ENCODE data around the gene TENM4. TPM values are rescaled to one million over a fixed set of nuclear protein-coding genes. Genes with fewer than 3 reads are reported as not detected.

Gene TENM4
- total and polyA plus RNA-seq, 2 of the 13 experiments (the other 11 are each of a cell fraction or from before 2014, with no cell fraction given), result not detected

GRCh38 chr11:79042824-79043223, 398.0 kb downstream of the TENM4 start:
- H2AFZ ChIP-seq (ENCODE audit: low read length), result no peak overlapping the region
- H4K20me1 ChIP-seq (ENCODE audit: insufficient read depth, low read length), result no peaks in the 10 kb centered on the region
- intact Hi-C loops (cut with micrococcal nuclease; ENCODE audit: unreplicated experiment), result no loop called here
- in situ Hi-C loops (cut with HindIII; ENCODE audit: extremely low pct_ligation_motif_present, low pct_unique_long_range_greater_than_20kb), result no loop called here
- DNase-seq (ENCODE audit: low spot score) (no peak), FAIRE-seq (no peak), ATAC-seq (no peak)
- CTCF ChIA-PET (ENCODE audit: low intra/inter-chr PET ratio, low total read pairs), result no interaction called here
- H3K4me1 ChIP-seq (ENCODE audit: insufficient read depth, low read length), result peaks cover 8% of the 10 kb centered on the region; the same call in 1 of the 2 replicates
- WGBS (ENCODE audit: low lambda C conversion rate), result 55% methylated on average over 2 of the region's 2 CpGs
- POLR2A ChIA-PET, result no interaction called here
- H3K36me3 ChIP-seq (replicated peaks in 1 of 2; ENCODE audit: control insufficient read depth in 1 of 2, insufficient read depth in 2 of 2, low read length in 2 of 2), result no peaks in the 10 kb centered on the region
- H3K9me3 ChIP-seq (ENCODE audit: low read length), result no peaks in the 10 kb centered on the region
- no peaks in the 10 kb centered on the region for H3K79me2 ChIP-seq (ENCODE audit: insufficient read depth, low read length)
- peaks cover 0 to 1% of the 10 kb centered on the region in 2 experiments; a peak in 1 of 5 replicates for H3K27me3 ChIP-seq (ENCODE audit: control insufficient read depth in 1 of 2, insufficient read depth in 2 of 2, low read length in 2 of 2)
- no peak overlapping the region for H3K27ac ChIP-seq (ENCODE audit: extremely low read length, insufficient read depth, low read length)
- no peak overlapping the region for H3K4me2 ChIP-seq (ENCODE audit: low read depth, low read length)
- H3K9ac ChIP-seq (ENCODE audit: insufficient read depth, low read depth, low read length), result no peak overlapping the region
- no TSS peak for BruUV-seq (replicated peaks)
- no peak overlapping the region for H3K4me3 ChIP-seq (replicated peaks in 1 of 3; ENCODE audit: insufficient read depth in 1 of 3, low read depth in 2 of 3, low read length in 3 of 3)
- TF ChIP-seq, protein P1, sequence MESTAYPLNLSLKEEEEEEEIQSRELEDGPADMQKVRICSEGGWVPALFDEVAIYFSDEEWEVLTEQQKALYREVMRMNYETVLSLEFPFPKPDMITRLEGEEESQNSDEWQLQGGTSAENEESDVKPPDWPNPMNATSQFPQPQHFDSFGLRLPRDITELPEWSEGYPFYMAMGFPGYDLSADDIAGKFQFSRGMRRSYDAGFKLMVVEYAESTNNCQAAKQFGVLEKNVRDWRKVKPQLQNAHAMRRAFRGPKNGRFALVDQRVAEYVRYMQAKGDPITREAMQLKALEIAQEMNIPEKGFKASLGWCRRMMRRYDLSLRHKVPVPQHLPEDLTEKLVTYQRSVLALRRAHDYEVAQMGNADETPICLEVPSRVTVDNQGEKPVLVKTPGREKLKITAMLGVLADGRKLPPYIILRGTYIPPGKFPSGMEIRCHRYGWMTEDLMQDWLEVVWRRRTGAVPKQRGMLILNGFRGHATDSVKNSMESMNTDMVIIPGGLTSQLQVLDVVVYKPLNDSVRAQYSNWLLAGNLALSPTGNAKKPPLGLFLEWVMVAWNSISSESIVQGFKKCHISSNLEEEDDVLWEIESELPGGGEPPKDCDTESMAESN (CRISPR knock-in tag; conservative IDR thresholded peaks at IDR 0.05), result no peak
- TF ChIP-seq ZFY (CRISPR knock-in tag; IDR thresholded peaks at IDR 0.05), result no peak
- TF ChIP-seq ZNF329 (CRISPR knock-in tag; IDR thresholded peaks at IDR 0.05; ENCODE audit: low read depth), result no peak
- no peak for TF ChIP-seq CBX1 (IDR thresholded peaks at IDR 0.05; ENCODE audit: low read depth)
- no peak for TF ChIP-seq MZF1 (CRISPR knock-in tag; IDR thresholded peaks at IDR 0.05; ENCODE audit: borderline replicate concordance)
- TF ChIP-seq PTBP1 (IDR thresholded peaks at IDR 0.05; ENCODE audit: low read depth, low read length, poor library complexity, severe bottlenecking), result no peak
- TF ChIP-seq, protein P2, sequence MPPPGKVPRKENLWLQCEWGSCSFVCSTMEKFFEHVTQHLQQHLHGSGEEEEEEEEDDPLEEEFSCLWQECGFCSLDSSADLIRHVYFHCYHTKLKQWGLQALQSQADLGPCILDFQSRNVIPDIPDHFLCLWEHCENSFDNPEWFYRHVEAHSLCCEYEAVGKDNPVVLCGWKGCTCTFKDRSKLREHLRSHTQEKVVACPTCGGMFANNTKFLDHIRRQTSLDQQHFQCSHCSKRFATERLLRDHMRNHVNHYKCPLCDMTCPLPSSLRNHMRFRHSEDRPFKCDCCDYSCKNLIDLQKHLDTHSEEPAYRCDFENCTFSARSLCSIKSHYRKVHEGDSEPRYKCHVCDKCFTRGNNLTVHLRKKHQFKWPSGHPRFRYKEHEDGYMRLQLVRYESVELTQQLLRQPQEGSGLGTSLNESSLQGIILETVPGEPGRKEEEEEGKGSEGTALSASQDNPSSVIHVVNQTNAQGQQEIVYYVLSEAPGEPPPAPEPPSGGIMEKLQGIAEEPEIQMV (CRISPR knock-in tag; IDR thresholded peaks at IDR 0.05; ENCODE audit: low read depth), result no peak
- TF ChIP-seq, protein P3, sequence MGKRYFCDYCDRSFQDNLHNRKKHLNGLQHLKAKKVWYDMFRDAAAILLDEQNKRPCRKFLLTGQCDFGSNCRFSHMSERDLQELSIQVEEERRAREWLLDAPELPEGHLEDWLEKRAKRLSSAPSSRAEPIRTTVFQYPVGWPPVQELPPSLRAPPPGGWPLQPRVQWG (CRISPR knock-in tag; IDR thresholded peaks at IDR 0.05; ENCODE audit: borderline replicate concordance, low read depth), result no peak
- TF ChIP-seq, protein P4, sequence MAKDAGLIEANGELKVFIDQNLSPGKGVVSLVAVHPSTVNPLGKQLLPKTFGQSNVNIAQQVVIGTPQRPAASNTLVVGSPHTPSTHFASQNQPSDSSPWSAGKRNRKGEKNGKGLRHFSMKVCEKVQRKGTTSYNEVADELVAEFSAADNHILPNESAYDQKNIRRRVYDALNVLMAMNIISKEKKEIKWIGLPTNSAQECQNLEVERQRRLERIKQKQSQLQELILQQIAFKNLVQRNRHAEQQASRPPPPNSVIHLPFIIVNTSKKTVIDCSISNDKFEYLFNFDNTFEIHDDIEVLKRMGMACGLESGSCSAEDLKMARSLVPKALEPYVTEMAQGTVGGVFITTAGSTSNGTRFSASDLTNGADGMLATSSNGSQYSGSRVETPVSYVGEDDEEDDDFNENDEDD (CRISPR knock-in tag; IDR thresholded peaks at IDR 0.05; ENCODE audit: borderline replicate concordance), result no peak
- no peak for TF ChIP-seq YY1 (IDR thresholded peaks at IDR 0.05; ENCODE audit: insufficient read depth, insufficient replicate concordance, low read depth, low read length)
- TF ChIP-seq ZNF10 (CRISPR knock-in tag; IDR thresholded peaks at IDR 0.05; ENCODE audit: borderline replicate concordance, low read depth), result no peak
- TF ChIP-seq SOX6 (IDR thresholded peaks at IDR 0.05), result no peak
- no peak for TF ChIP-seq SOX6 (CRISPR knock-in tag; IDR thresholded peaks at IDR 0.05)
- TF ChIP-seq NPAS2 (CRISPR knock-in tag; IDR thresholded peaks at IDR 0.05; ENCODE audit: borderline replicate concordance), result no peak
- TF ChIP-seq, protein P5, sequence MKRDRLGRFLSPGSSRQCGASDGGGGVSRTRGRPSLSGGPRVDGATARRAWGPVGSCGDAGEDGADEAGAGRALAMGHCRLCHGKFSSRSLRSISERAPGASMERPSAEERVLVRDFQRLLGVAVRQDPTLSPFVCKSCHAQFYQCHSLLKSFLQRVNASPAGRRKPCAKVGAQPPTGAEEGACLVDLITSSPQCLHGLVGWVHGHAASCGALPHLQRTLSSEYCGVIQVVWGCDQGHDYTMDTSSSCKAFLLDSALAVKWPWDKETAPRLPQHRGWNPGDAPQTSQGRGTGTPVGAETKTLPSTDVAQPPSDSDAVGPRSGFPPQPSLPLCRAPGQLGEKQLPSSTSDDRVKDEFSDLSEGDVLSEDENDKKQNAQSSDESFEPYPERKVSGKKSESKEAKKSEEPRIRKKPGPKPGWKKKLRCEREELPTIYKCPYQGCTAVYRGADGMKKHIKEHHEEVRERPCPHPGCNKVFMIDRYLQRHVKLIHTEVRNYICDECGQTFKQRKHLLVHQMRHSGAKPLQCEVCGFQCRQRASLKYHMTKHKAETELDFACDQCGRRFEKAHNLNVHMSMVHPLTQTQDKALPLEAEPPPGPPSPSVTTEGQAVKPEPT (CRISPR knock-in tag; IDR thresholded peaks at IDR 0.05; ENCODE audit: low read depth), result no peak
- no peak for TF ChIP-seq ZNF564 (CRISPR knock-in tag; IDR thresholded peaks at IDR 0.05)
- TF ChIP-seq ZSCAN5A (CRISPR knock-in tag; IDR thresholded peaks at IDR 0.05; ENCODE audit: borderline replicate concordance), result no peak

All from HepG2 (cell line).